Loucy (cell line): ENCODE results near the gene NUAK1.

Source experiments
- H2AFZ ChIP-seq: fragments of 200-600 bp; sonication (generic); 2 replicates; pipeline ENCODE4 v1.6.0; 2016; ENCODE audit warnings: antibody characterized with exemption, mild to moderate bottlenecking, low read length, moderate library complexity
- H3F3A ChIP-seq: fragments of 200-600 bp; 2 replicates; pipeline ENCODE4 v1.6.0; 2016; ENCODE audit warnings: antibody characterized with exemption, low read depth, mild to moderate bottlenecking
- H3K27me3 ChIP-seq: fragments of 200-600 bp; sonication (generic); 2 replicates; pipeline ENCODE4 v1.6.1; 2014; ENCODE audit warnings: low read length, mild to moderate bottlenecking; ENCODE audit not compliant: insufficient read depth, poor library complexity, severe bottlenecking
- H3K36me3 ChIP-seq: fragments of 200-600 bp; sonication (generic); 2 replicates; pipeline ENCODE4 v1.6.1; 2016; ENCODE audit warnings: low read length; ENCODE audit not compliant: insufficient read depth
- H3K4me1 ChIP-seq: fragments of 200-600 bp; sonication (generic); 2 replicates; pipeline ENCODE4 v1.5.1; 2014; ENCODE audit warnings: low read length, mild to moderate bottlenecking; ENCODE audit not compliant: insufficient read depth, poor library complexity, severe bottlenecking
- H3K4me2 ChIP-seq: fragments of 200-600 bp; sonication (generic); 2 replicates; pipeline ENCODE4 v1.6.0; 2014; ENCODE audit warnings: antibody characterized with exemption, low read length, low read depth, mild to moderate bottlenecking; ENCODE audit not compliant: poor library complexity, severe bottlenecking
- H3K4me3 ChIP-seq: fragments of 200-600 bp; sonication (generic); 2 replicates; pipeline ENCODE4 v1.5.1; 2014; ENCODE audit warnings: low read length, mild to moderate bottlenecking, mixed read lengths; ENCODE audit not compliant: poor library complexity, severe bottlenecking
- H3K79me2 ChIP-seq: fragments of 200-600 bp; sonication (generic); 2 replicates; pipeline ENCODE4 v1.6.1; 2014; ENCODE audit warnings: low read length; ENCODE audit not compliant: insufficient read depth
- H3K9ac ChIP-seq: fragments of 200-600 bp; sonication (generic); 2 replicates; pipeline ENCODE4 v1.6.0; 2014; ENCODE audit warnings: mild to moderate bottlenecking, low read depth, low read length, moderate library complexity; ENCODE audit not compliant: poor library complexity, severe bottlenecking
- H3K9me2 ChIP-seq: fragments of 200-600 bp; sonication (generic); replicated peaks from 2 replicates; pipeline ENCODE4 v1.6.1; 2016; ENCODE audit warnings: low read depth, low read length, mixed read lengths
- H3K9me3 ChIP-seq: fragments of 200-600 bp; sonication (generic); 2 replicates; pipeline ENCODE4 v1.6.1; 2014; ENCODE audit warnings: mild to moderate bottlenecking, antibody characterized with exemption, low read length, low read depth; ENCODE audit not compliant: insufficient read depth
- H4K20me1 ChIP-seq: fragments of 200-600 bp; sonication (generic); 2 replicates; pipeline ENCODE4 v1.6.0; 2014; ENCODE audit warnings: antibody characterized with exemption, low read length, mild to moderate bottlenecking; ENCODE audit not compliant: insufficient read depth, poor library complexity, severe bottlenecking
- CTCF ChIP-seq: fragments of 200-600 bp; sonication (generic); conservative IDR thresholded peaks from 2 replicates; pipeline ENCODE4 v1.5.1; 2014; ENCODE audit warnings: mild to moderate bottlenecking, antibody characterized with exemption, low read length
- EZH2phosphoT487 ChIP-seq: fragments of 200-600 bp; IDR thresholded peaks from 2 replicates; pipeline ENCODE4 v1.6.1; 2018; ENCODE audit warnings: antibody characterized with exemption, mild to moderate bottlenecking, moderate library complexity, borderline replicate concordance

NUAK1 gene

GRCh38 chr12:106138357-106138632, 459 bp downstream of the NUAK1 start:
- H3K9me2 ChIP-seq, result no peaks in the 10 kb centered on the region
- H2AFZ ChIP-seq, result no peak overlapping the region
- H3K27me3 ChIP-seq, result no peaks in the 10 kb centered on the region
- H3K4me3 ChIP-seq, result no peak overlapping the region
- no peak overlapping the region for H3K9ac ChIP-seq
- H3K79me2 ChIP-seq, result no peaks in the 10 kb centered on the region
- no peaks in the 10 kb centered on the region for H3F3A ChIP-seq
- no peak overlapping the region for H3K4me2 ChIP-seq
- no peaks in the 10 kb centered on the region for H3K4me1 ChIP-seq
- TF ChIP-seq CTCF (no peak), EZH2phosphoT487 (no peak)
- H3K9me3 ChIP-seq, result no peaks in the 10 kb centered on the region
- H4K20me1 ChIP-seq, result no peaks in the 10 kb centered on the region
- H3K36me3 ChIP-seq, result no peaks in the 10 kb centered on the region

GRCh38 chr12:106137530-106138356, 1.0 kb downstream of the NUAK1 start:
- no peaks in the 10 kb centered on the region for H3K4me1 ChIP-seq
- H4K20me1 ChIP-seq, result no peaks in the 10 kb centered on the region
- no peaks in the 10 kb centered on the region for H3K27me3 ChIP-seq
- H3K9me2 ChIP-seq, result no peaks in the 10 kb centered on the region
- no peaks in the 10 kb centered on the region for H3K79me2 ChIP-seq
- H3K9me3 ChIP-seq, result no peaks in the 10 kb centered on the region
- H3K4me3 ChIP-seq, result no peak overlapping the region
- H3K9ac ChIP-seq, result no peak overlapping the region
- H3F3A ChIP-seq, result no peaks in the 10 kb centered on the region
- no peak overlapping the region for H3K4me2 ChIP-seq
- TF ChIP-seq CTCF (no peak), EZH2phosphoT487 (no peak)
- H2AFZ ChIP-seq, result no peak overlapping the region
- no peaks in the 10 kb centered on the region for H3K36me3 ChIP-seq

GRCh38 chr12:106136263-106136662, 2.5 kb downstream of the NUAK1 start:
- no peak overlapping the region for H3K9ac ChIP-seq
- H3K4me2 ChIP-seq, result peak overlapping the region; percentile 14
- no peaks in the 10 kb centered on the region for H3K79me2 ChIP-seq
- H2AFZ ChIP-seq, result peak overlapping the region; percentile 50; the same call in 1 of the 2 replicates
- no peaks in the 10 kb centered on the region for H3F3A ChIP-seq
- H3K4me3 ChIP-seq, result no peak overlapping the region
- no peaks in the 10 kb centered on the region for H3K36me3 ChIP-seq
- no peaks in the 10 kb centered on the region for H3K9me2 ChIP-seq
- H3K9me3 ChIP-seq, result no peaks in the 10 kb centered on the region
- no peaks in the 10 kb centered on the region for H3K27me3 ChIP-seq
- H4K20me1 ChIP-seq, result no peaks in the 10 kb centered on the region
- H3K4me1 ChIP-seq, result no peaks in the 10 kb centered on the region
- TF ChIP-seq EZH2phosphoT487 (no peak), CTCF (peak; percentile 88)
